Measurements from ENCODE around the gene G6PC3. TPM values are rescaled to one million over a fixed set of nuclear protein-coding genes. Genes with fewer than 3 reads are reported as not detected.

Gene G6PC3
- total RNA-seq, 1 experiment from 2014 or later = 47.0 TPM

GRCh38 chr17:44085908-44086307, 15.4 kb downstream of the G6PC3 start:
- TF ChIP-seq EZH2 (IDR thresholded peaks at IDR 0.05; ENCODE audit: borderline replicate concordance, low read depth, low read length, poor library complexity, severe bottlenecking) (no peak), CTCF (conservative IDR thresholded peaks at IDR 0.05; ENCODE audit: low read depth, low read length) (no peak)
- ChIA-PET POLR2A (ENCODE audit: low non-redundant PET) (interaction anchor here (0.6 kb wide), 1 partner anchor 10 kb away, joined by 3 read pairs; no protein-coding TSS in a partner anchor), CTCF (no interaction called here)
- Histone ChIP-seq H3K9me3 (ENCODE audit: low read depth, low read length, poor library complexity, severe bottlenecking) (no peaks in the 10 kb centered on the region), H3K4me3 (ENCODE audit: low read depth, low read length, poor library complexity, severe bottlenecking) (no peak overlapping the region), H3K36me3 (ENCODE audit: insufficient read depth, low read length, poor library complexity, severe bottlenecking) (peaks cover 3% of the 10 kb centered on the region), H3K27ac (ENCODE audit: low read depth, low read length, poor library complexity, severe bottlenecking) (peak overlapping the region; percentile 70), H3K27me3 (replicated peaks; ENCODE audit: insufficient read depth, low read depth, low read length, poor library complexity) (no peaks in the 10 kb centered on the region), H3K4me1 (ENCODE audit: insufficient read depth, low read length, poor library complexity, severe bottlenecking) (peaks cover 18% of the 10 kb centered on the region)
- no TSS peak for BruUV-seq (replicated peaks)
- no peak for DNase-seq (ENCODE audit: low spot score)
- intact Hi-C loops (cut with micrococcal nuclease; ENCODE audit: unreplicated experiment) = no loop called here

GRCh38 chr17:44086364-44087311, 16.1 kb downstream of the G6PC3 start:
- DNase-seq (ENCODE audit: low spot score) = peak; percentile 82
- Histone ChIP-seq H3K27me3 (replicated peaks; ENCODE audit: insufficient read depth, low read depth, low read length, poor library complexity) (no peaks in the 10 kb centered on the region), H3K4me3 (ENCODE audit: low read depth, low read length, poor library complexity, severe bottlenecking) (no peak overlapping the region), H3K9me3 (ENCODE audit: low read depth, low read length, poor library complexity, severe bottlenecking) (no peaks in the 10 kb centered on the region), H3K36me3 (ENCODE audit: insufficient read depth, low read length, poor library complexity, severe bottlenecking) (peaks cover 3% of the 10 kb centered on the region), H3K4me1 (ENCODE audit: insufficient read depth, low read length, poor library complexity, severe bottlenecking) (peaks cover 18% of the 10 kb centered on the region), H3K27ac (ENCODE audit: low read depth, low read length, poor library complexity, severe bottlenecking) (peak overlapping the region; percentile 70)
- POLR2A ChIA-PET (ENCODE audit: low non-redundant PET) = interaction anchor here (0.5 to 0.6 kb wide), 2 partner anchors 11 to 430 kb away, joined by 3 to 4 read pairs; no protein-coding TSS in a partner anchor
- intact Hi-C loops (cut with micrococcal nuclease; ENCODE audit: unreplicated experiment) = no loop called here
- no TSS peak for BruUV-seq (replicated peaks)
- CTCF ChIA-PET = interaction anchor here (0.7 kb wide), 1 partner anchor 25 kb away, joined by 3 read pairs; no protein-coding TSS in a partner anchor
- TF ChIP-seq EZH2 (IDR thresholded peaks at IDR 0.05; ENCODE audit: borderline replicate concordance, low read depth, low read length, poor library complexity, severe bottlenecking) (no peak), CTCF (conservative IDR thresholded peaks at IDR 0.05; ENCODE audit: low read depth, low read length) (no peak)

GRCh38 chr17:44087319-44087718, 16.8 kb downstream of the G6PC3 start:
- CTCF ChIA-PET = interaction anchor here (0.7 kb wide), 1 partner anchor 24 kb away, joined by 3 read pairs; no protein-coding TSS in a partner anchor
- peaks cover 18% of the 10 kb centered on the region for H3K4me1 ChIP-seq (ENCODE audit: insufficient read depth, low read length, poor library complexity, severe bottlenecking)
- DNase-seq (ENCODE audit: low spot score) = no peak
- no peaks in the 10 kb centered on the region for H3K27me3 ChIP-seq (replicated peaks; ENCODE audit: insufficient read depth, low read depth, low read length, poor library complexity)
- no TSS peak for BruUV-seq (replicated peaks)
- no peaks in the 10 kb centered on the region for H3K9me3 ChIP-seq (ENCODE audit: low read depth, low read length, poor library complexity, severe bottlenecking)
- no peak overlapping the region for H3K4me3 ChIP-seq (ENCODE audit: low read depth, low read length, poor library complexity, severe bottlenecking)
- H3K27ac ChIP-seq (ENCODE audit: low read depth, low read length, poor library complexity, severe bottlenecking) = peak overlapping the region; percentile 50
- intact Hi-C loops (cut with micrococcal nuclease; ENCODE audit: unreplicated experiment) = no loop called here
- peaks cover 6% of the 10 kb centered on the region for H3K36me3 ChIP-seq (ENCODE audit: insufficient read depth, low read length, poor library complexity, severe bottlenecking)
- TF ChIP-seq CTCF (conservative IDR thresholded peaks at IDR 0.05; ENCODE audit: low read depth, low read length) (no peak), EZH2 (IDR thresholded peaks at IDR 0.05; ENCODE audit: borderline replicate concordance, low read depth, low read length, poor library complexity, severe bottlenecking) (no peak)
- POLR2A ChIA-PET (ENCODE audit: low non-redundant PET) = no interaction called here
